GM12891 (cell line): ENCODE data around the gene RAPGEF2.

Experiments used
- PAX5 ChIP-seq: IDR thresholded peaks from 2 replicates; pipeline ENCODE4 v1.6.1; 2011; ENCODE audit warnings: low read length, moderate library complexity, mild to moderate bottlenecking; ENCODE audit not compliant: insufficient read depth, severe bottlenecking
- POLR2A ChIP-seq: IDR thresholded peaks from 2 replicates; pipeline ENCODE4 v1.6.1; 2011; ENCODE audit warnings: low read depth, low read length, control low read depth
- POLR2AphosphoS5 ChIP-seq: IDR thresholded peaks from 2 replicates; pipeline ENCODE4 v1.6.1; 2011; ENCODE audit warnings: low read depth, low read length, control low read depth
- SPI1 ChIP-seq: IDR thresholded peaks from 2 replicates; pipeline ENCODE4 v1.6.1; 2011; ENCODE audit warnings: low read depth, low read length, control low read depth

DNA sequence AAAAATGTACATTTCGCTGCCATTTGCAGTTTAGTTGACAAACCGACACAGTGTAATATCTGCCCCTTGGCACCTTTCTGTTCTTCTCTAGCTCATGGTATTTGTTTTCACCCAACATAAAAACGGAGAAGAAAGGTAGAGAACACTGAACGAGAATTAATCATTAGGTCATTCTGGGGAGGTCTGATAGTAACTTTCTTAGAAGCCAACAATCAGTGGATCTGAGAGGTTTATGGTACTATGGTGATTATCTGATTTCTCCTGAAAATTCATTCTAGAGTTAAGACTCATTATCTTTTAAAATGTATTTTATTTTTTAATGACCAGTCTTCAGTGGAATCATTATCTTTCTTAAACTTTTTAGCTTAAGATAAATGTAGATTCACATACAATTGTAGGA lies 8.5 kb downstream of the RAPGEF2 start:
- TF ChIP-seq POLR2A (no peak), PAX5 (no peak), SPI1 (no peak), POLR2AphosphoS5 (no peak)
